Prostate gland (tissue), 2 donors: ENCODE data around the gene GLTPD2.

Experiments
- CTCF ChIP-seq, 4 experiments: fragments of 200-600 bp in 2 of 4; fragments of 450-650 bp in 2 of 4; sonication (generic) in 2 of 4; IDR thresholded peaks; 1 replicate in 3 of 4; 2 replicates in 1 of 4; pipeline ENCODE4 v1.5.1; 2016 to 2019; ENCODE audit warnings: antibody characterized with exemption in 4 of 4, mild to moderate bottlenecking in 2 of 4, moderate library complexity in 2 of 4
- POLR2A ChIP-seq: fragments of 450-650 bp; IDR thresholded peaks from one replicate; pipeline ENCODE4 v1.6.1; 2016; ENCODE audit warnings: antibody characterized with exemption, mild to moderate bottlenecking
- POLR2AphosphoS5 ChIP-seq: sonication (generic); formaldehyde crosslinking; IDR thresholded peaks from one replicate; pipeline ENCODE4 v1.6.1; 2017; ENCODE audit warnings: antibody characterized with exemption

GRCh38 chr17:4786516-4786915, 2.2 kb upstream of the GLTPD2 start:
- TF ChIP-seq POLR2A, result no peak
- no peak for TF ChIP-seq CTCF (IDR thresholded peaks at IDR 0.05)
- peak; percentile 2 for TF ChIP-seq POLR2AphosphoS5
